ENCODE data around the gene TMEM225B. TPM values are rescaled to one million over a fixed set of nuclear protein-coding genes. Genes with fewer than 3 reads are reported as not detected.
"Not testable (repeated sequence)": the region's sequence is repeated elsewhere in the genome, so short reads cannot be mapped to it uniquely, and the experiment has no call there.

TMEM225B gene
- total RNA-seq, 1 experiment from 2014 or later: not detected

- DNase-seq (ENCODE audit: low read depth): not testable (repeated sequence)
Observed at GRCh38 chr7:99654626-99655025, 56.6 kb downstream of the TMEM225B start.

- not testable (repeated sequence) for DNase-seq (ENCODE audit: low read depth)
Observed at GRCh38 chr7:99657879-99658278, 59.8 kb downstream of the TMEM225B start.

Other genes with a start within 250 kb of the TMEM225B start
- 487 and 807 TPM in 2 replicates for gene ARPC1B, start 223.5 kb upstream of the TMEM225B start, total RNA-seq (2014; rRNA removed)
- gene PDAP1, start 189.7 kb upstream of the TMEM225B start, total RNA-seq (2014; rRNA removed): 233 and 265 TPM in 2 replicates
- gene BUD31, start 189.3 kb upstream of the TMEM225B start, total RNA-seq (2014; rRNA removed): 128 and 139 TPM in 2 replicates
- gene PTCD1, start 159.5 kb upstream of the TMEM225B start, total RNA-seq (2014; rRNA removed): 15.0 and 19.2 TPM in 2 replicates
- 69.6 and 75.0 TPM in 2 replicates for gene CPSF4, start 159.3 kb upstream of the TMEM225B start, total RNA-seq (2014; rRNA removed)
- gene ATP5MF, start 132.1 kb upstream of the TMEM225B start, total RNA-seq (2014; rRNA removed): 2,193 and 2,868 TPM in 2 replicates
- 5.1 and 8.4 TPM in 2 replicates for gene ZNF789, start 125.4 kb upstream of the TMEM225B start, total RNA-seq (2014; rRNA removed)
- 19.0 and 20.7 TPM in 2 replicates for gene ZNF394, start 98.0 kb upstream of the TMEM225B start, total RNA-seq (2014; rRNA removed)
- 18.7 and 22.6 TPM in 2 replicates for gene ZKSCAN5, start 93.6 kb upstream of the TMEM225B start, total RNA-seq (2014; rRNA removed)
- 11.4 and 15.0 TPM in 2 replicates for gene FAM200A, start 46.2 kb upstream of the TMEM225B start, total RNA-seq (2014; rRNA removed)
- gene ZNF655, start 39.6 kb upstream of the TMEM225B start, total RNA-seq (2014; rRNA removed): 87.3 and 98.4 TPM in 2 replicates
- gene ZSCAN25, start 18.7 kb downstream of the TMEM225B start, total RNA-seq (2014; rRNA removed): 8.8 and 11.3 TPM in 2 replicates
- not detected in 2 replicates for gene CYP3A5, start 81.7 kb downstream of the TMEM225B start, total RNA-seq (2014; rRNA removed)
- gene CYP3A7, start 136.9 kb downstream of the TMEM225B start, total RNA-seq (2014; rRNA removed): 0.06 TPM in 1 of 2 replicates, not detected in the other
- gene CYP3A4, start 185.9 kb downstream of the TMEM225B start, total RNA-seq (2014; rRNA removed): 0.13 TPM in 1 of 2 replicates, not detected in the other
- gene CYP3A43, start 229.7 kb downstream of the TMEM225B start, total RNA-seq (2014; rRNA removed): not detected in 2 replicates